ENCODE data around the gene ASB8.

DNA sequence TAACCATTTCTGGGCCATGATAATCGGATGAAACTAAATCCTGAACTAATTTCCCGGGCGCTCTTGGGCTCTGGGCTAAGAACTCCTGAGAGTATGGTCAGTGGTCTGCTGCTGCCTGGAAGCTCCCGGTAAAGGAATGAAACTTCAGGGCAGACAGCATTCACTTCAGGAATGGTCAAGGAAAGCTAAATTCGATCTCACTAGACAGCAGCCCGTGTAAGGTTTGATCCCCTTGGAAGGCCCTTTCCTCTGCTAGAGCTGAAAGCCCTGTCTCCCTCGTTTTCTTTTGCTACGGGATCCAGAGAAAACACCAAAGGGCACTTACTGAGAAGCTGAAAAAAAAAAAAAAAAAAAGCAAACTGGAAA, 680 bp downstream of the ASB8 start:
- TF ChIP-seq, protein P1, sequence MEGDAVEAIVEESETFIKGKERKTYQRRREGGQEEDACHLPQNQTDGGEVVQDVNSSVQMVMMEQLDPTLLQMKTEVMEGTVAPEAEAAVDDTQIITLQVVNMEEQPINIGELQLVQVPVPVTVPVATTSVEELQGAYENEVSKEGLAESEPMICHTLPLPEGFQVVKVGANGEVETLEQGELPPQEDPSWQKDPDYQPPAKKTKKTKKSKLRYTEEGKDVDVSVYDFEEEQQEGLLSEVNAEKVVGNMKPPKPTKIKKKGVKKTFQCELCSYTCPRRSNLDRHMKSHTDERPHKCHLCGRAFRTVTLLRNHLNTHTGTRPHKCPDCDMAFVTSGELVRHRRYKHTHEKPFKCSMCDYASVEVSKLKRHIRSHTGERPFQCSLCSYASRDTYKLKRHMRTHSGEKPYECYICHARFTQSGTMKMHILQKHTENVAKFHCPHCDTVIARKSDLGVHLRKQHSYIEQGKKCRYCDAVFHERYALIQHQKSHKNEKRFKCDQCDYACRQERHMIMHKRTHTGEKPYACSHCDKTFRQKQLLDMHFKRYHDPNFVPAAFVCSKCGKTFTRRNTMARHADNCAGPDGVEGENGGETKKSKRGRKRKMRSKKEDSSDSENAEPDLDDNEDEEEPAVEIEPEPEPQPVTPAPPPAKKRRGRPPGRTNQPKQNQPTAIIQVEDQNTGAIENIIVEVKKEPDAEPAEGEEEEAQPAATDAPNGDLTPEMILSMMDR (IDR thresholded peaks at IDR 0.05; ENCODE audit: low read length): no peak
- TF ChIP-seq EZH2phosphoT487 (IDR thresholded peaks at IDR 0.05; ENCODE audit: low read length): no peak
